ENCODE results near the gene NKIRAS1.
"Not testable (repeated sequence)": the region's sequence is repeated elsewhere in the genome, so short reads cannot be mapped to it uniquely, and the experiment has no call there.

DNA sequence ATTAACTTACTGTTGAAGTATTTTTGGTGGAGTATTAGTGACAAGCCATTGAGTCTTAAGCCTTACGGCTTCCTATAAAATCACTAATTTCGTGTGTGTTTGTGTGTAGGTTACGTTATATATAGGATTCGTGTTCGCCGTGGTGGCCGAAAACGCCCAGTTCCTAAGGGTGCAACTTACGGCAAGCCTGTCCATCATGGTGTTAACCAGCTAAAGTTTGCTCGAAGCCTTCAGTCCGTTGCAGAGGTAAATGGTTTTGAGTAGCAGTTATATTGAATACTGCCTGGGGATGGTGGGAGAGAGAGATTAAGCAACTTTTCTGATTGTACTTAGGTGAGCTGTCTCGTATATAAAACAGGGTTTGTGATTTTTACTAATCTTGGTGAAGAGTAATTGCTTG, 1.5 kb upstream of the NKIRAS1 start:
- not testable (repeated sequence) for TF ChIP-seq ZNF8 (CRISPR knock-in tag; IDR thresholded peaks at IDR 0.05); OSR1 (CRISPR knock-in tag; IDR thresholded peaks at IDR 0.05); ESRRG (CRISPR knock-in tag; IDR thresholded peaks at IDR 0.05); RARB (CRISPR knock-in tag; IDR thresholded peaks at IDR 0.05); ZFP30 (CRISPR knock-in tag; IDR thresholded peaks at IDR 0.05); ZFP3 (CRISPR knock-in tag; IDR thresholded peaks at IDR 0.05); CSDC2 (CRISPR knock-in tag; IDR thresholded peaks at IDR 0.05); ARNTL (CRISPR knock-in tag; IDR thresholded peaks at IDR 0.05; ENCODE audit: borderline replicate concordance, low read depth); ZC3H10 (CRISPR knock-in tag; IDR thresholded peaks at IDR 0.05); PPARA (CRISPR knock-in tag; IDR thresholded peaks at IDR 0.05; ENCODE audit: borderline replicate concordance); ZNF70 (CRISPR knock-in tag; IDR thresholded peaks at IDR 0.05)
- TF ChIP-seq, protein P1, sequence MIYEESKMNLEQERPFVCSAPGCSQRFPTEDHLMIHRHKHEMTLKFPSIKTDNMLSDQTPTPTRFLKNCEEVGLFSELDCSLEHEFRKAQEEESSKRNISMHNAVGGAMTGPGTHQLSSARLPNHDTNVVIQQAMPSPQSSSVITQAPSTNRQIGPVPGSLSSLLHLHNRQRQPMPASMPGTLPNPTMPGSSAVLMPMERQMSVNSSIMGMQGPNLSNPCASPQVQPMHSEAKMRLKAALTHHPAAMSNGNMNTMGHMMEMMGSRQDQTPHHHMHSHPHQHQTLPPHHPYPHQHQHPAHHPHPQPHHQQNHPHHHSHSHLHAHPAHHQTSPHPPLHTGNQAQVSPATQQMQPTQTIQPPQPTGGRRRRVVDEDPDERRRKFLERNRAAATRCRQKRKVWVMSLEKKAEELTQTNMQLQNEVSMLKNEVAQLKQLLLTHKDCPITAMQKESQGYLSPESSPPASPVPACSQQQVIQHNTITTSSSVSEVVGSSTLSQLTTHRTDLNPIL (CRISPR knock-in tag; IDR thresholded peaks at IDR 0.05; ENCODE audit: low read depth), result not testable (repeated sequence)
- TF ChIP-seq, protein P2, sequence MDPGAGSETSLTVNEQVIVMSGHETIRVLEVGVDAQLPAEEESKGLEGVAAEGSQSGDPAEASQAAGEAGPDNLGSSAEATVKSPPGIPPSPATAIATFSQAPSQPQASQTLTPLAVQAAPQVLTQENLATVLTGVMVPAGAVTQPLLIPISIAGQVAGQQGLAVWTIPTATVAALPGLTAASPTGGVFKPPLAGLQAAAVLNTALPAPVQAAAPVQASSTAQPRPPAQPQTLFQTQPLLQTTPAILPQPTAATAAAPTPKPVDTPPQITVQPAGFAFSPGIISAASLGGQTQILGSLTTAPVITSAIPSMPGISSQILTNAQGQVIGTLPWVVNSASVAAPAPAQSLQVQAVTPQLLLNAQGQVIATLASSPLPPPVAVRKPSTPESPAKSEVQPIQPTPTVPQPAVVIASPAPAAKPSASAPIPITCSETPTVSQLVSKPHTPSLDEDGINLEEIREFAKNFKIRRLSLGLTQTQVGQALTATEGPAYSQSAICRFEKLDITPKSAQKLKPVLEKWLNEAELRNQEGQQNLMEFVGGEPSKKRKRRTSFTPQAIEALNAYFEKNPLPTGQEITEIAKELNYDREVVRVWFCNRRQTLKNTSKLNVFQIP (CRISPR knock-in tag; IDR thresholded peaks at IDR 0.05; ENCODE audit: borderline replicate concordance, low read depth), result not testable (repeated sequence)
- TF ChIP-seq, protein P3, sequence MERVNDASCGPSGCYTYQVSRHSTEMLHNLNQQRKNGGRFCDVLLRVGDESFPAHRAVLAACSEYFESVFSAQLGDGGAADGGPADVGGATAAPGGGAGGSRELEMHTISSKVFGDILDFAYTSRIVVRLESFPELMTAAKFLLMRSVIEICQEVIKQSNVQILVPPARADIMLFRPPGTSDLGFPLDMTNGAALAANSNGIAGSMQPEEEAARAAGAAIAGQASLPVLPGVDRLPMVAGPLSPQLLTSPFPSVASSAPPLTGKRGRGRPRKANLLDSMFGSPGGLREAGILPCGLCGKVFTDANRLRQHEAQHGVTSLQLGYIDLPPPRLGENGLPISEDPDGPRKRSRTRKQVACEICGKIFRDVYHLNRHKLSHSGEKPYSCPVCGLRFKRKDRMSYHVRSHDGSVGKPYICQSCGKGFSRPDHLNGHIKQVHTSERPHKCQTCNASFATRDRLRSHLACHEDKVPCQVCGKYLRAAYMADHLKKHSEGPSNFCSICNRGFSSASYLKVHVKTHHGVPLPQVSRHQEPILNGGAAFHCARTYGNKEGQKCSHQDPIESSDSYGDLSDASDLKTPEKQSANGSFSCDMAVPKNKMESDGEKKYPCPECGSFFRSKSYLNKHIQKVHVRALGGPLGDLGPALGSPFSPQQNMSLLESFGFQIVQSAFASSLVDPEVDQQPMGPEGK (CRISPR knock-in tag; IDR thresholded peaks at IDR 0.05; ENCODE audit: borderline replicate concordance), result not testable (repeated sequence)

Data from SK-N-SH treated with all-trans-retinoic acid at 6 μM for 48 hours (cell line).